Colonic mucosa (tissue), 4 donors: Measurements from ENCODE around the gene ADGRV1. TPM values are rescaled to one million over a fixed set of nuclear protein-coding genes. Genes with fewer than 3 reads are reported as not detected.
A peak's percentile ranks its signal among the peaks of the same experiment; 100 is the strongest.

Experiments used
- DNase-seq: peaks from one replicate; pipeline ENCODE4 v3.0.0-alpha.2; 2020
- H3K27ac ChIP-seq: fragments of 200-600 bp; one replicate; pipeline ENCODE4 v1.8.0; 2021
- H3K27me3 ChIP-seq: fragments of 200-600 bp; one replicate; pipeline ENCODE4 v1.8.0; 2021
- H3K36me3 ChIP-seq: fragments of 200-600 bp; one replicate; pipeline ENCODE4 v1.8.0; 2021
- H3K4me1 ChIP-seq: fragments of 200-600 bp; one replicate; pipeline ENCODE4 v1.8.0; 2021; ENCODE audit warnings: mild to moderate bottlenecking
- H3K4me3 ChIP-seq: fragments of 200-600 bp; one replicate; pipeline ENCODE4 v1.8.0; 2021
- H3K9ac ChIP-seq, 2 donors: one replicate each; pipeline ENCODE4 v1.7.0; 2013; ENCODE audit warnings: control low read depth in 2 of 2, low read depth in 2 of 2, low read length in 2 of 2
- H3K9me3 ChIP-seq: fragments of 200-600 bp; one replicate; pipeline ENCODE4 v1.8.0; 2021
- CTCF ChIP-seq: fragments of 200-600 bp; IDR thresholded peaks from one replicate; pipeline ENCODE4 v1.8.0; 2022; ENCODE audit warnings: antibody characterized with exemption, mild to moderate bottlenecking
- intact Hi-C: fragments of 100-400 bp; cut with DNase I; formaldehyde crosslinking; loops from one replicate; pipeline ENCODE4 v1.14.1; 2022
- total RNA-seq, 2 donors: library from RNA; stranded (reverse); fragmentation: NEBNext Ultra II Directional in 1 of 2; extraction: Animal tissue kit (Norgen Biotek cat#: 25700) in 1 of 2; gene quantifications; one replicate each; pipeline ENCODE4 v1.2.1, GENCODE V29; 2021
- donor health status: healthy.
- donor health status: DM: no; HTN: no; CAD: no.
- donor health status: DM: no; HTN: no; CAD: no.

Gene ADGRV1
- total RNA-seq, 2 donors from 2014 or later, result 5.1 to 12.9 TPM

- Histone ChIP-seq H3K9ac (no peak overlapping the region), H3K27ac (no peak overlapping the region), H3K27me3 (no peaks in the 10 kb centered on the region), H3K9me3 (no peaks in the 10 kb centered on the region), H3K36me3 (no peaks in the 10 kb centered on the region), H3K4me1 (no peaks in the 10 kb centered on the region), H3K4me3 (no peak overlapping the region)
- TF ChIP-seq CTCF, result no peak
- intact Hi-C loops, result no loop called here
- DNase-seq, result no peak
These were observed 648.7 kb downstream of the ADGRV1 start for GRCh38 chr5:91207248-91207647.

GRCh38 chr5:91211997-91212713 is 653.6 kb downstream of the ADGRV1 start:
- no peak overlapping the region for H3K9ac ChIP-seq
- H3K27me3 ChIP-seq, result no peaks in the 10 kb centered on the region
- DNase-seq, result no peak
- no peaks in the 10 kb centered on the region for H3K9me3 ChIP-seq
- H3K27ac ChIP-seq, result peak overlapping the region; percentile 14
- intact Hi-C loops, result no loop called here
- TF ChIP-seq CTCF, result no peak
- H3K4me1 ChIP-seq, result no peaks in the 10 kb centered on the region
- H3K36me3 ChIP-seq, result no peaks in the 10 kb centered on the region
- H3K4me3 ChIP-seq, result no peak overlapping the region

GRCh38 chr5:91212714-91213092 is 654.1 kb downstream of the ADGRV1 start:
- no peak overlapping the region for H3K9ac ChIP-seq
- TF ChIP-seq CTCF, result no peak
- no peaks in the 10 kb centered on the region for H3K4me1 ChIP-seq
- DNase-seq, result peak; percentile 58
- no peaks in the 10 kb centered on the region for H3K9me3 ChIP-seq
- H3K4me3 ChIP-seq, result no peak overlapping the region
- intact Hi-C loops, result no loop called here
- H3K27me3 ChIP-seq, result no peaks in the 10 kb centered on the region
- peak overlapping the region; percentile 14 for H3K27ac ChIP-seq
- H3K36me3 ChIP-seq, result no peaks in the 10 kb centered on the region

Other genes with a start within 250 kb of the ADGRV1 start
- gene CETN3, start 149.0 kb upstream of the ADGRV1 start, total RNA-seq, result 10 to 100 TPM; 18.2 to 25.7 TPM
- 1 to 10 TPM; 3.2 to 3.3 TPM for gene MBLAC2, start 84.0 kb upstream of the ADGRV1 start, total RNA-seq
- 1 to 10 TPM; 1.7 to 4.0 TPM for gene POLR3G, start 83.9 kb upstream of the ADGRV1 start, total RNA-seq
- gene LYSMD3, start 29.2 kb upstream of the ADGRV1 start, total RNA-seq, result 10 to 100 TPM; 20.4 to 32.0 TPM